IPS-18c (cell line): ENCODE results near the gene ANKMY2.
"Not testable (repeated sequence)": the region's sequence is repeated elsewhere in the genome, so short reads cannot be mapped to it uniquely, and the experiment has no call there.

ENCODE experiments used
- H3K4me3 ChIP-seq: 2 replicates; pipeline ENCODE4 v1.7.0; 2013; ENCODE audit warnings: low read depth, mild to moderate bottlenecking, low read length, moderate library complexity; ENCODE audit not compliant: insufficient read depth
- H3K9me3 ChIP-seq: one replicate; pipeline ENCODE4 v1.6.1; 2013; ENCODE audit warnings: mild to moderate bottlenecking, low read length, moderate library complexity; ENCODE audit not compliant: control insufficient read depth, insufficient read depth

The ANKMY2 gene

DNA sequence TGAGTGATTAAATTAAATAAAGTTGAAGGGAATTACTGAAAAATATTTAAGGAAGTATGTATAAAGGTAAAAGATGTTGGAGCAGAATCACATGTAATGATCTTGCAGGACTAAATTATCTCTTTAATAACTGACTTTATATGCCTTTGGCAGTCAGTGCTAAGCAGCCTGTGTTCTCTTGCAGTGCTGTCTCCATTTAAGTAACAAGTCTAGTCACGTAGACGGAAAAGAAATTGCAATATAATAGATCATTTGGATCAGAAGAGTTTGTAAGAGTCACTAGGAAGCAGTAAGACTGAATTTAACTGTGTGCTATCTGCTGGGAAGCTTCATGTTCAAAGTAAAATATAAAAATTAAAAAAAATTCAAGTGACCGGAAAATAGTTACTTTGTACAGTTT lies 21.8 kb upstream of the ANKMY2 start:
- Histone ChIP-seq H3K4me3 (no peak overlapping the region), H3K9me3 (no peaks in the 10 kb centered on the region)

DNA sequence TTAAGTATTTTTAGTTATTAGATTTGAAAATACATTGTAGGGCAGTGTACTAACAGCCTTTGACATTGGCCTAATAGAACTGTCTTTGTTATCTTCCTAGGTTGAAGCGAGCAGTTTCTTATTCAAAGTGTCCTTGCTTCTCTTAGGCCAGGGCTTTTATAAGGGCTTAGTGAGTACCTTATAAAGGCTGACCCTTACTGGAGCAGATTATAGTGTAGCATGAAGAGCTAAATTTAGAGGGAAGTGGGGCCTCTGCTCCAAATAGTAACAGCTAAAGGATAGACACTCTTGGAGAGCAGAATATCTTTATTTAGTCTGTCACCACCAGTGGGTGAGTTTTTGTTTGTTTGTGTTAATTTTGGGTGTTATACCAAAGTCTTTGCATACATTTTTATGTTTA lies 16.4 kb upstream of the ANKMY2 start:
- no peaks in the 10 kb centered on the region for H3K9me3 ChIP-seq
- no peak overlapping the region for H3K4me3 ChIP-seq

DNA sequence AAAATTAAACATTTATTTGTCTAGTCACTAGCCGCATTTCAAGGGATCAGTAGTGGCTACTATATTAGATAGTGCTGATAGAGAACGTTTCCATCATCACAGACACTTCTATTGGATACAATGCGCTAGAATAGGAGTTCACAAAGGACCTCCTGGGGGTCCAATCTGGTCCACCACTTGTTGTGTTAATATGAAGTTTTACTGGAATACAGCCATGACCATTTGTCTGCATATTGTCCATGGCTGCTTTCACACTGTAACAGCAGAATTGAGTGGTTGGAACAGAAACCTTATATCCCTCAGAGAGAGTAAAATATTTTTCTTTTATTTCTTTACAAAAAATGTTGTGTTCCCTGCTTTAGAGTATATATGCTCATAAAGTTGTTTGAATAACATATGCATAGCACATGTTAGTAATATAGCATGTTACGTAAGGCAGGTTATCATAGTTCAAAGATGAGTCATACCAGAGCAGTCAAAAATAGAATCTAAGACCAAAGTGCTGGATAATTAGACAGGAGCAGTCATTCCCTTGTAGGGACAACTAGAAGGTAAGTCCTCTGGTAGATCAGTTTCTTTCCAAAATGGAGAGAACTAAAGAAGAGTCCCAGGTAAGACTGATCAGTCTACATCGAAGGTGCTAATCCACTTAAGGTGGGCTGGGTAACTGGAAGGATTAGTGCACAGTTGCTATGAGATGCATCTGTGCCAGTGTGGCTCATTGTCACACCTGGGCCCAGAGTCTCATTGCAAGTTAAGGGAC lies 15.3 kb upstream of the ANKMY2 start:
- Histone ChIP-seq H3K4me3 (no peak overlapping the region), H3K9me3 (no peaks in the 10 kb centered on the region)

DNA sequence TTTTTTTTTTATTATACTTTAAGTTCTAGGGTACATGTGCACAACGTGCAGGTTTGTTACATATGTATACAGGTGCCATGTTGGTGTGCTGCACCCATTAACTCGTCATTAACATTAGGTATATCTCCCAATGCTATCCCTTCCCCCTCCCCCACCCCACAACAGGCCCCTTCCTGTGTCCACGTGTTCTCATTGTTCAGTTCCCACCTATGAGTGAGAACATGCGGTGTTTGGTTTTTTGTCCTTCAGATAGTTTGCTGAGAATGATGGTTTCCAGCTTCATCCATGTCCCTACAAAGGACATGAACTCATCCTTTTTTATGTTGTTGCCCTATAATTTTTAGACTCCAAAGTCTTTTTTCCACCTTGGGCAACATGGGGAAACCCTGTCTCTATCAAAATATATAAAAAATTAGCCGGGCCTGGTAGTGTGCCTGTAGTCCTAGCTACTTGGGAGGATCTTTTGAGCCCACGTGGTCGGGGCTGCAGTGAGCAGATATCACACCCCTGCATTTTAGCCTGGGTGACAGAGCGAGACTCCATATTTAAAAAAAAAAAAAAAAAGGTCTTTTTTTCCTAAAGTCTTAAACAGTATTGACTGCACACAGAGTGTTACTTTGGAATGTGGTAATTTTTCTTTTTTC lies 14.4 kb upstream of the ANKMY2 start:
- H3K9me3 ChIP-seq: not testable (repeated sequence)

DNA sequence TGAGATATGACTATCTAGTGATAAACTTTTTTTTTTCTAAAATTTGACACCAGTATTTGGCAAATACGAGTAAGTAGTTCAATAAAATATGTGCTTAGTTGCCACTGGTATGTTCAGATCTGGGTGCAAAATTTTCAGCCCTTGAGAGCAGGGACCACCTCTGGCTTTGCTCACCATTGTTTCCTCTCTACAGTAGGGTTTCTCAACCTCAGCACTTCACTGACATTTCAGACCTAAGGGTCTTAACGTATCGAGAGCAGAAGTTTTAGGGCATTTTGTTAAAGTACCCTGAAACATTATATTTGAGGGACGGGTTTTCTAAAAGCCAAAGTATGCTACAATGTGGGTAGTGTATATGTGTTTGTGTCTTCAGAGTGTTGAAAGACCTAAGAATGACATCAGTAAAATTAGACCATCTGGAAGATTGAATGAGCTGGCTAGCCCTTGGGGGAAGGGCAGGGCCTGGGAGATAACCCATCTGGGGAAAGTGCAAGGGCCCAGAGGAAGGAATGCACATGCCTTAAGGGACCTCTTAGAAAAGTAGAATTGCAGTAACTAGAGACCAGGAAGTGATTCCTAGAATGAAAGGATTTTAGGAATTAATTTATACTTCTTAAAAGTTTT lies 12.2 kb upstream of the ANKMY2 start:
- no peak overlapping the region for H3K4me3 ChIP-seq

More for the DNA sequence above, 14.4 kb upstream of the ANKMY2 start:
- not testable (repeated sequence) for H3K4me3 ChIP-seq

DNA sequence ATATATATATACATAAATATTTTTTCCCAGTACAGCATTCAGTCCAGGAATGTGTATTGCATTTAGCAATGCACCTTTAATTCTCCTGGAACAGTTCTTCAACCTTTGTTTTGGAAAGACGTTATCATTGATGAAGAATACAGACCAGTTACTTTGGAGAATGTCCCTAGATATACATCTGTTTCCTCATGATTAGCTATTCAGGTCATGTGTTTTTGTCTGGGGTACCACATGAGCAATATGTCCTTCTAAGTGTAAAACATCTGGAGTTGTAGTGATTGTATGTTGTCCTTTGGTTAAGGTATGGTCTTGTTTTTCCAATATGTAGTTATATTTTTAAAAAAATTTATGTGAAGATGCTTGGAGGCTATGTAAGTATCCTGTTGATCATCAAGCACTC lies 10.6 kb upstream of the ANKMY2 start:
- no peak overlapping the region for H3K4me3 ChIP-seq
- no peaks in the 10 kb centered on the region for H3K9me3 ChIP-seq

More for the DNA sequence above, 12.2 kb upstream of the ANKMY2 start:
- H3K9me3 ChIP-seq: no peaks in the 10 kb centered on the region

DNA sequence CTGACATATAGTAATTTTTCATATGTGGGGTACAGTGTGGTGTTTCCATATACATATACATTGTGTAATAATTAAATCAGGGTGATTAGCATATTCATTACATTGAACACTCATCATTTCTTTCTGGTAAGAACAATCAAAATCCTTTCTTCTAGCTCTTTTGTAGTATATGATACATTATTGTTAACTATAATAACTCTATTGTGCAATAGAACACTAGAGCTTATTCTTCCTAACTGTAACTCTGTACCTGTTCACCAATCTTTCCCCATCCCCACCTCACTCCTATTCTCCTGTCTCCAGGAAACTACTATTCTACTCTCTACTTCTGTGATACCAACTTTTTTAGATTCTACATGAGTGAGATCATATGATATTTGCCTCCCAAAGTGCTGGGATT lies 9.8 kb upstream of the ANKMY2 start:
- Histone ChIP-seq H3K9me3 (no peaks in the 10 kb centered on the region), H3K4me3 (no peak overlapping the region)

DNA sequence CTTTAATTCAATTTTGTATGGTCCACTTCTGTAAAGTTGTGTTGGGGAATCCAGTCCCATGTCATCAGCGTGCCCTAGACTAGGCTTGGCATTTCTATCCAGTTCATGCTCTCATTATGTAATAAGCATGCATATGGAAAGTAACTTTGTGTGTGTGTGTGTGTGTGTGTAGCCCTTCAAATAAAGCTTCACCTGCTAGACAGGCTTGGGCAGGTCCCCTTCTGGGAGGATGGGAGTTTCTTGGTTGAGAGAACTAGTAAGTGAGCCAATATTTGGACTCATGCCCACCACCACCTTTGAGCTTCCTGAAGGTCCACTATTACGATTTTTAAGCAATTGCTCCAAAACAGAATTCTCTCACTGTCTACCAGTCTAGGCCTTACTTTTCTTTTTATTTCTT lies 7.3 kb upstream of the ANKMY2 start:
- Histone ChIP-seq H3K4me3 (no peak overlapping the region), H3K9me3 (no peaks in the 10 kb centered on the region)

DNA sequence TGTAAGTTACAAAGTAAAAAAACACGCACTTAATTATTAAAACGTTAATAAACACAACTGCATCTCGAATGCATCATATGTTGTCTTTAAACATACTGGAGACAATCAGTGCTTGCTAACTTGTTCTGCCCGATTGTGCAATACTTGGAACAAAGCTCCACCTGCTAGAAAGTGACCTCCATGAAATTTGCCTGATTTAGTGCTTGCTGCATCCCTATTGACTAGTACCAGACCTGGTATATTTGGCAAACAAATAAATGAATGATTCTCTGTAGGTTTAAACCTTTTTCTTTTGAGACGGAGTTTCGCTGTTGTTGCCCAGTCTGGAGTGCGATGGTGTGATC lies 6.7 kb upstream of the ANKMY2 start:
- H3K4me3 ChIP-seq: no peak overlapping the region

DNA sequence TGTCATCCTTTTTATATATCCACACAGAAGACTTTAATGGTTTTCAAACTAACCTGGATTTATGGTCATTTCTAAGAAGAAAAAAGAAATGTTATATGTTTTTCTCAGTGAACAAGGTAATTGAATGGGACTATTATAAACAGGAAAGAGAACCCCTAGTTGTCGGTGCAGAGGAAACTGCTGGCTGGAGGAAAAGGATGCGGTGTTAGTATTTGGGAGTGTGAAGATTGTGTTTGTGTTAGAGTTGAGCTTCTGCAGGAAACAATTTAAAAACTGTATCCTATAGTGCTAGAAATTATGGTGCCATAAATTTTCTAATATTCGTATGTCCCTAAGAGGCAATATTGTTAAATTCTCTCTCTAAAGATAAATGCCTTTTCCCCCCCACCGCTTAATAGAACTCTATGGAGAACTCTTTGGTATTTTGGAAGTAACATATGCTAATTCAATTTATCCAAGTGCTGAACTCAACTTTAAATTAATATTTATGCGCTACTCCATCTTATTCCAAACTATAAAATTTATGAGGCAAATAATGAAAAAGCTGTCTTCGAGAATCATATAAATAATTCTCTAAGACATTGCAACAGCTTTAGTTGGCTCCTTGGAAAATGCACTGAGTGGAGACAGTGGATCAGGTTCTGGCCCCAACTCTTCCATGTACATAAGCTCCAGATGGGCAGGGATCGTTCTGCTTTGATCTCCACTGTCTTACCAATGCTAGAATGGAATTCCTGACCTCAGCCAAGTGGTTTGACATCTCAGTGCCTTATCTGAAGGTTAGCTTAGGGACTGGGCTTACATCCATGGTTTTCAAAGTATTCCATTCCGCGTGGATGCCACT lies 6.1 kb upstream of the ANKMY2 start:
- Histone ChIP-seq H3K9me3 (no peaks in the 10 kb centered on the region), H3K4me3 (no peak overlapping the region)

More for the DNA sequence above, 6.7 kb upstream of the ANKMY2 start:
- no peaks in the 10 kb centered on the region for H3K9me3 ChIP-seq

DNA sequence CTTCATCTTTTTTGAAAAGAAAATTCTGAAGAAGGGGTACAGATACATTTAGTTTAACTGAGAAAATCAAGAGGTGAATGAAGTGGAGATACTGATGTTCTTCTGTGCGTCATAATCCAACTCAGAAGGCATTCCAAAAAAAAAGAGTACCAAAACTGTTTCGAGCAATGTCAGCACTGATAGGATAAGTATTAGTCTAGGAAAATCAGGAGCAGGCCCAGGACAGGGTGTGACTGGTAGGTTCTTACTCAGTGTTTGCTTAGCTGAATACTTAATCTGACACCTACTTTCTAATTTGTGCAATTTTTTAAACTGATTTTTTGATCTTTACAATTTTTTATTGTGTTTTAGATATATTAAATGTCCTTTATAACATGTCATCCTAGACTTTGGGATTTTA lies 4.7 kb upstream of the ANKMY2 start:
- H3K4me3 ChIP-seq: no peak overlapping the region
- H3K9me3 ChIP-seq: no peaks in the 10 kb centered on the region

DNA sequence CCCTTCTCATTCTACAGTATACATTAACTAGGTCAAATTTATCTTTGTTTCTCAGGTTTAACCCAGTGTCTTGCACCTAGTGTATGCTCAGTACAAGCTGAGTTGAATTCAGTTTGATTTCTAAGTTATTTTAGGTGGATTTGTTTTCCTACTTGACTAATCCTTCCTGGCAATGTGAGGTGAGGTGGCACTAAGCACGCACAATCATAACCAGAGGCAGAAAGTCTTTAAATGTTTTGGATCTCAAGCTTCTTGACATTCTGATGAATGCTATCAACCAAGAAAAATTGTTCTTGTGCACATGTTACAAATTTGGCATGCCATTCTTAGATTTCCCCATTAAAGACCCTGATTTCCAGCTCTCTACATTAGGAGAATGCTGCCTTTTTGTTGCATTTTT lies 3.6 kb upstream of the ANKMY2 start:
- H3K4me3 ChIP-seq: no peak overlapping the region

DNA sequence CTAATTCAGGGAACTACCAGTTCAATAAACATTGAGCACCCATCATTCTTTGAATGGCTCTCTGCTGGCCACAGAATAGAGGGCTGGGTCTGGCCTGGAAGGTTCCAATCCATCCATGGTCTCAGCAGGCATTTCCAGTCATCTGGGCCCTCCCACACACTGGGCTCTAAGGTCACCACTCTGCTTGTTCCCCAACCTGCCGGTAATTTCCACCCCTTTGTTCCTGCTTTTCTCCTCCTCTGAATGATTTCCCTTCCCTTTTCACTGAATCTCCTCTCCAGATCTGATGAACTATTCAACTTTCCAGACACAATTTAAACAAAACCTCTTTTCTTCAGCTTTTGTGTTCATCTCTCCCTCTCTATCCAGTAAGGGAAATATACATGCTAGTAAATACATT lies 3.0 kb upstream of the ANKMY2 start:
- Histone ChIP-seq H3K4me3 (no peak overlapping the region), H3K9me3 (no peaks in the 10 kb centered on the region)

More for the DNA sequence above, 3.6 kb upstream of the ANKMY2 start:
- no peaks in the 10 kb centered on the region for H3K9me3 ChIP-seq

DNA sequence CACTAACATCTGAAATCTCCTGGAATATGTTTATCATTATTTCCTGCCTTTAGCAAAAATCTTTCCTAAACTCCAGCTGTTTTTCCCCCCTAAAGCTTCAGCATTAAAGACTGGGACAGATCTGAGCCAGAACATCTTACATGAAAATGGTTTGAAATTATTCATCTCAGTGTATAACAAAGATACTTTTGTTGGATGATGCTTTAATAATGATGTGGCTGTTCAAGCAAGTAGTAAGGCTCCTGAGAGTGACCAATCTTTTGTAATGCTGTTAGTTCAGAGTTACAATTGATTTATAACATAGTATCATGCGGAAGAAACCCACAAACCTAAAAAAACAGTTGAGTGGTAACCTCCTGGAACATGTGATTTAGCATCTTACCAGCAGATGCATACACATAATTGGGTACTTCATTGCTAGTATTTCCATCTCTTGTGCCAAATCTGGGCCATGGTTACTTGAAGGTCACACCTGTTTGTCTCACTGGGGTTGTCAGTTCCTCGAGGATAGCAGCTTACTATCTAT lies 1.9 kb upstream of the ANKMY2 start:
- H3K9me3 ChIP-seq: no peaks in the 10 kb centered on the region
- H3K4me3 ChIP-seq: peak overlapping the region; percentile 90; the same call in 1 of the 2 replicates

DNA sequence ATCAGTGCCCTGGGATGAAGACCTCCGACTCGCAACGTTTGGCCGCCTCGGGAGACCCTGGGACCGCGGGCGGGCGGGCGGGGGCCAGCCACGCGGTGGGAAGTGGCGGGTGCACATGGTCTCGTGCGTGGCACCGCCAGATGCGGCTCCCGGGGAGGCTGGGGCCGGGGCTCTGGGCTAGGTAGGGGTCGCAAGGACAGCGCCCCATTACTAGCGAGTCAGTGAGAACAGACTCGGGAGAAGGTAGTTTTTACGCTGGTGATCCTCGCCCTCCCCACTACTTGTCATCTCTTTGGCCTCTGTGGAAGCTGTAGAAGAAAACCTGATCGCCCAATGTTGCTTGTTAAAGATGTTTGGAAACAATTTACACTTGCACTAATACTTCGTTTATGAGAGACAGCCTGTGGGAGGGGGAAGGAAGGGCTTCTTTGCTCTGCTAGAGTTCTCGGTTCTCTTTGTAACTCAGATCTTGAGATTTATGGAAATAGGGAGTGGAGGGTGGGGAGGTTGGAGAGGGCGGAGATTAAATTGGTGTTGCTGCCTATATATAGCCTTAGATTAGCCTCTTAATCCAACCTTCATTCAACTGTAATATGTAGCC lies 1.0 kb upstream of the ANKMY2 start:
- Histone ChIP-seq H3K4me3 (peak overlapping the region; percentile 90), H3K9me3 (no peaks in the 10 kb centered on the region)

DNA sequence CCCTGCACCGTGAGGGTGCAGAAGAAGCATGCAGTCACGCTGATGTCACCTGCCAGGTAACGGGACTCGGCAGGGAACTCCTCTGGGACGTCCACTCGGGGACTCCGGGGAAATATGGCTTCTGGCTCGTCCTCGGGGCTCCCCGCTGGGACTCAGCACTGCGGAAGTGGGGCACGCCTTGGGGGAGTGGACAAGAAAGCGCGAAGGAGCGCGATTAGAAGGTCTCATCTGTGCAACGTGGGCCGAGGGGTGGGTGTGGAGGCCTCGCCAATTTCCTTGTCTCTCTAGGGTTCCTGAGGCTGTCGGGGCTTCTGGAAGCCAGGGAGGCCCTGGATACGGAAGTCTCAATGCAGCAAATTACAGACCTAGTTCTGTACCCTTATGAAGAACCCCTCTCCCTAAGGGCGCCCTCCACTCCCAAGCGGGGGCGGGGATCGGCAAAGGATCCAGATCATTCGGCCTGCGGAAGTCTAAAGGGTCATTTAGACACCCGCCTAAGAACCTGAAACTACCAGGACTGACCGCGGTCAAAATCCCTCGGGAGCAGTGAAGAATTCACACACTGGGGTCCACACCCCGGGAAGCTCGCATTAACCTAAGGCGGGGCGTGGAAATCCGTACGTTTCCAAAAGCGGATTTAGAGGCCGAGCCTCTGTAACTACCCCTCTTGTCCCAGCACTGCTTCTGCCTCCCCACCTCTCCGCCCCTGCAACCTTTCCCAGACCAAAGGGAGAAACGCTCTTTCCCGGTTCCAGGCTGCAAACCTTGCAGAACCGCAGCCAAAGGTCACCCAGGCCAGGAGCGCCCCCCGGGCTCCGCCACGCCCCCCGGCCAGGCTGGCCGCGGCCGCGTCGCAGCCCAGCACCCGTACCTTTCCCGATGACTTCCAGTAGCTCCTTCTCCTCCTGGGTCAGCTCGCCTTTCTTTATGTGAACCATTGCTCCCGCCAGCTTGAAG lies 640 bp downstream of the ANKMY2 start:
- H3K9me3 ChIP-seq: no peaks in the 10 kb centered on the region
- H3K4me3 ChIP-seq: peak overlapping the region; percentile 90
